ENCODE measurements around the gene HIVEP3. TPM values are rescaled to one million over a fixed set of nuclear protein-coding genes. Genes with fewer than 3 reads are reported as not detected.

Gene HIVEP3
- total RNA-seq, 6 experiments from 2014 or later: 1.4 to 3.9 (median 2.2) TPM

GRCh38 chr1:41533731-41534080 is 385.0 kb downstream of the HIVEP3 start:
- Histone ChIP-seq H3K4me3 (no peak overlapping the region), H3K9me3 (no peaks in the 10 kb centered on the region), H3K36me3 (no peaks in the 10 kb centered on the region), H3K4me1 (no peaks in the 10 kb centered on the region), H3K27me3 (no peaks in the 10 kb centered on the region), H3K27ac (no peak overlapping the region)
- no peak for DNase-seq
- 87% methylated on average over 5 of the region's 5 CpGs for WGBS (ENCODE audit: insufficient coverage, low coverage, low lambda C conversion rate, missing lambda C conversion rate)
- no peak for TF ChIP-seq CTCF (IDR thresholded peaks at IDR 0.05)
- TF ChIP-seq POLR2A (IDR thresholded peaks at IDR 0.05): no peak
- ATAC-seq: no peak
- intact Hi-C loops (cut with DNase I): no loop called here

- no peaks in the 10 kb centered on the region for H3K27me3 ChIP-seq
- WGBS (ENCODE audit: insufficient coverage, low coverage, low lambda C conversion rate, missing lambda C conversion rate): 86% methylated on average over 1 of the region's 12 CpGs
- intact Hi-C loops (cut with DNase I): no loop called here
- H3K4me1 ChIP-seq: no peaks in the 10 kb centered on the region
- H3K4me3 ChIP-seq: no peak overlapping the region
- DNase-seq (peak; percentile 14 to 24 (median 21)), ATAC-seq (no peak)
- no peaks in the 10 kb centered on the region for H3K9me3 ChIP-seq
- H3K27ac ChIP-seq: no peak overlapping the region
- no peak for TF ChIP-seq CTCF (IDR thresholded peaks at IDR 0.05)
- TF ChIP-seq POLR2A (IDR thresholded peaks at IDR 0.05): no peak
- no peaks in the 10 kb centered on the region for H3K36me3 ChIP-seq
Measured at GRCh38 chr1:41533016-41533730, 385.5 kb downstream of the HIVEP3 start.

- TF ChIP-seq CTCF (IDR thresholded peaks at IDR 0.05) (no peak), POLR2A (IDR thresholded peaks at IDR 0.05) (no peak)
- ATAC-seq (no peak), DNase-seq (peak in 1 of 3 donors; percentile 2)
- WGBS (ENCODE audit: insufficient coverage, low coverage, low lambda C conversion rate, missing lambda C conversion rate): 81% methylated on average over 7 of the region's 8 CpGs
- H3K36me3 ChIP-seq: no peaks in the 10 kb centered on the region
- no peaks in the 10 kb centered on the region for H3K9me3 ChIP-seq
- H3K27ac ChIP-seq: no peak overlapping the region
- no peaks in the 10 kb centered on the region for H3K4me1 ChIP-seq
- intact Hi-C loops (cut with DNase I): no loop called here
- no peak overlapping the region for H3K4me3 ChIP-seq
- no peaks in the 10 kb centered on the region for H3K27me3 ChIP-seq
Measured at GRCh38 chr1:41532206-41532975, 386.3 kb downstream of the HIVEP3 start.

- Histone ChIP-seq H3K27ac (no peak overlapping the region), H3K27me3 (no peaks in the 10 kb centered on the region), H3K4me1 (no peaks in the 10 kb centered on the region), H3K4me3 (no peak overlapping the region), H3K36me3 (no peaks in the 10 kb centered on the region), H3K9me3 (no peaks in the 10 kb centered on the region)
- DNase-seq: peak; percentile 6 to 36 (median 30)
- TF ChIP-seq CTCF (IDR thresholded peaks at IDR 0.05): no peak
- no peak for TF ChIP-seq POLR2A (IDR thresholded peaks at IDR 0.05)
- no peak for ATAC-seq
- intact Hi-C loops (cut with DNase I): no loop called here
- WGBS (ENCODE audit: insufficient coverage, low coverage, low lambda C conversion rate, missing lambda C conversion rate): 75% methylated on average over 2 of the region's 5 CpGs
Measured at GRCh38 chr1:41530411-41530810, 388.3 kb downstream of the HIVEP3 start.

Measured in right lobe of liver (tissue), 6 donors.